Measurements from ENCODE around the gene NTM.

DNA sequence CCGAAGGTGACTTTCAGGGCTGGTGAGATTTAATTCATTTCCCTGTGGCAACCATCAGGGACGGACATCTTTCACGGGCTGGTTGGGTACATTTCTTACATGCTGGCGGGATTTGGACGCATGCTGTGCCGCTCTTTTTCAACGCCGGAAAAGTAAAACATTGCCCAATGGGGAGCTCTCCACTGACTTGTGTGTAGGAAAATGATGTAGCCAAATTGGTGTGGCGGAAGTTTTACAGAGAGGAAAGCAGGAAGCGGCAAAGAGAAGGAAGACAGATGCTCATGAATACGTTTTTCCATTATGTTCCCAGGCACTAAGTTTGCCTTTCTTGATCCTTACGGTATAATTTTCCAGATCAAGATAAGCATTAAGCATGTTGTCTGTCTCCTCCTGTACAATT lies 375.8 kb downstream of the NTM start:
- TF ChIP-seq, protein P1, sequence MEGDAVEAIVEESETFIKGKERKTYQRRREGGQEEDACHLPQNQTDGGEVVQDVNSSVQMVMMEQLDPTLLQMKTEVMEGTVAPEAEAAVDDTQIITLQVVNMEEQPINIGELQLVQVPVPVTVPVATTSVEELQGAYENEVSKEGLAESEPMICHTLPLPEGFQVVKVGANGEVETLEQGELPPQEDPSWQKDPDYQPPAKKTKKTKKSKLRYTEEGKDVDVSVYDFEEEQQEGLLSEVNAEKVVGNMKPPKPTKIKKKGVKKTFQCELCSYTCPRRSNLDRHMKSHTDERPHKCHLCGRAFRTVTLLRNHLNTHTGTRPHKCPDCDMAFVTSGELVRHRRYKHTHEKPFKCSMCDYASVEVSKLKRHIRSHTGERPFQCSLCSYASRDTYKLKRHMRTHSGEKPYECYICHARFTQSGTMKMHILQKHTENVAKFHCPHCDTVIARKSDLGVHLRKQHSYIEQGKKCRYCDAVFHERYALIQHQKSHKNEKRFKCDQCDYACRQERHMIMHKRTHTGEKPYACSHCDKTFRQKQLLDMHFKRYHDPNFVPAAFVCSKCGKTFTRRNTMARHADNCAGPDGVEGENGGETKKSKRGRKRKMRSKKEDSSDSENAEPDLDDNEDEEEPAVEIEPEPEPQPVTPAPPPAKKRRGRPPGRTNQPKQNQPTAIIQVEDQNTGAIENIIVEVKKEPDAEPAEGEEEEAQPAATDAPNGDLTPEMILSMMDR (IDR thresholded peaks at IDR 0.05): no peak
- no peak for TF ChIP-seq POLR2AphosphoS5 (IDR thresholded peaks at IDR 0.05)
- TF ChIP-seq POLR2A (IDR thresholded peaks at IDR 0.05): no peak

All from breast epithelium (tissue), 3 donors.